ENCODE measurements around the gene TUBB6.

DNA sequence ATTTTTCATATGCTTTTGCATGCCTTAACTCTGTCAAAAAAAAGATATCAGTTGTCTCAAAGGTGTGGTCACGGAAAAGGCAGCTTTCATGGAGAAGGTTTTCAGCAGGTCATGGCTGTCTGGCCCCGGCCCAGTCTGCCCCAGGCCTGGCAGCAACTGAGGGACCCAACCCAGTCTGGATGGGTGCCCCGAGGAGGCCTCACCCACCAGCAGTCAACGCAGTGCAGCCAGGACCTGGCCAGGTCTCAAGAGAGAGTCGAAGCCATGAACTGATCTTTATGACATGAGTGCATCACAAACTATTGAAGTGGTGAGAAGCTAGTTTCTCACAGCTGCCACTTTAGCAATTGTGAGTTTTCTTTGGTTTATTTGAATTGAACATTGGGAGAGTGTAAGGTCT lies 7.9 kb downstream of the TUBB6 start:
- TF ChIP-seq, protein P1, sequence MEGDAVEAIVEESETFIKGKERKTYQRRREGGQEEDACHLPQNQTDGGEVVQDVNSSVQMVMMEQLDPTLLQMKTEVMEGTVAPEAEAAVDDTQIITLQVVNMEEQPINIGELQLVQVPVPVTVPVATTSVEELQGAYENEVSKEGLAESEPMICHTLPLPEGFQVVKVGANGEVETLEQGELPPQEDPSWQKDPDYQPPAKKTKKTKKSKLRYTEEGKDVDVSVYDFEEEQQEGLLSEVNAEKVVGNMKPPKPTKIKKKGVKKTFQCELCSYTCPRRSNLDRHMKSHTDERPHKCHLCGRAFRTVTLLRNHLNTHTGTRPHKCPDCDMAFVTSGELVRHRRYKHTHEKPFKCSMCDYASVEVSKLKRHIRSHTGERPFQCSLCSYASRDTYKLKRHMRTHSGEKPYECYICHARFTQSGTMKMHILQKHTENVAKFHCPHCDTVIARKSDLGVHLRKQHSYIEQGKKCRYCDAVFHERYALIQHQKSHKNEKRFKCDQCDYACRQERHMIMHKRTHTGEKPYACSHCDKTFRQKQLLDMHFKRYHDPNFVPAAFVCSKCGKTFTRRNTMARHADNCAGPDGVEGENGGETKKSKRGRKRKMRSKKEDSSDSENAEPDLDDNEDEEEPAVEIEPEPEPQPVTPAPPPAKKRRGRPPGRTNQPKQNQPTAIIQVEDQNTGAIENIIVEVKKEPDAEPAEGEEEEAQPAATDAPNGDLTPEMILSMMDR (IDR thresholded peaks at IDR 0.05): no peak
- no peak for TF ChIP-seq POLR2A (IDR thresholded peaks at IDR 0.05)
- TF ChIP-seq POLR2AphosphoS5 (IDR thresholded peaks at IDR 0.05): no peak

All from breast epithelium (tissue), 3 donors.